ENCODE measurements around the gene SLC5A4.
"Not testable (repeated sequence)": the region's sequence is repeated elsewhere in the genome, so short reads cannot be mapped to it uniquely, and the experiment has no call there.

Gene SLC5A4

DNA sequence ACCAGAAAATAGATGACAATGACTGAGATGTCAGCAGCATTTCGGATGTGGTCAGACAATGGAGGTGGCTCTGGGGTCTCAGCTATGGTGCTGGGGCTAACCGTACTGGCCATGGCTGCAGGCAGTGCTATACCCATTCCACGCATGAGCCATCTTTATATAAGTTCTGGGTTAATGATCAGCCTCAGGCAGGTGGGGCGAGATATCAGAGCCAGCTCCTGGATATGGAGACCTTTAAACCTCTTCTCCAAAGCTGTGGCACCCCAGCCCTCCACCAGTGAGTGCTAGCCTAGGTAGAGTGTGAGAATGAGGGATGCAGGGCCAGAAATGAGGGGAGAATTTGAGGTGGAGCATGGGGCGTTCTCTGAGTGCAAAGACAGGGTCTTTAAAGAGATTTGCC is at the start of gene SLC5A4:
TSS of gene SLC5A4 (minus strand) at position 131 of the 400 bp plus-strand sequence. CDS start at position 113, 18 bp downstream.
- ATAC-seq: no peak

DNA sequence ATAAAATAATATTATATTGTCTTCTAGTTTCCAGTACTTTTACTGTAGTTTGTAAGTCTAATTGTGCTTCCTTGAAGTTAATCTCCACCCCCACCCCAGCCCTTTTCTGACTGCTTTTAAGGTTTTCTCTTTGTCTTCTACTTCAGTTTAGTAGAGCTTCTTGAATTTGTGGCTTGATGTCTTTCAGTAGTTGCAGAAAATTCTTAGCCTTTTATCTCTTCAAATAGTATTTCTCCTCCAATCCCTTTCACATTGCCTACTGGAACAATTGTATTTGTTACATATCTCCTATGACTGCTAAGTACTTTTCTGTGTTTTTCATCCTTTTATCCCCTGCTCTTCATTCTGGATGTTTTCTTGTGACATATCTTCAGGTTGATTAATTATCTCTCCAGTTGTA is 38.8 kb upstream of the SLC5A4 start:
- ATAC-seq: not testable (repeated sequence)

DNA sequence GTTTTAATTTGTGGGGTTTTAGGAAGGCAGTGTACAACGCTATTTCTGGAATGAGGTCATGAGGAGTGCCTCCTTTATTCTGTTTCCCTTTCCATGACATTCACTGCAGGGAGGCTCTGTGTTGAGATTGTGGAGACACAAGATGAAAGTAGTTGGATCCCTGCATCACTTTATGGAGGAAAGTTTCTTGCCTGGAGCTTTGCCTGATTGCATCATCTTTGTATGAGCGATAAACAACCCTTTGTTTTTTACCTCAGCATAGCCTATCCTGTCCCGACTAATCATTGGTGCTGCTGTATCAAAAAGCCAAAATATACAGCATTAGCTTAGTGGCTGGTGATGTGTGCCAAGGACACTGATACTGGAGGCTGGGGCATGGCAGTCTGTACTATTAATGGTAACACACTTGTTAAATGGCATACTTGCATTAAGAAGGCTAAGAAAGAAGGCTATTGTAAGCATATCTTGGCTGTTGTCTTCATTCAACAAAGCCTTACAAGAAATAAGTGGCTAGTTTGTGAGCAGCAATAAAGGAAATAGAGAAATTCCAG is 31.2 kb upstream of the SLC5A4 start:
- ATAC-seq: no peak

DNA sequence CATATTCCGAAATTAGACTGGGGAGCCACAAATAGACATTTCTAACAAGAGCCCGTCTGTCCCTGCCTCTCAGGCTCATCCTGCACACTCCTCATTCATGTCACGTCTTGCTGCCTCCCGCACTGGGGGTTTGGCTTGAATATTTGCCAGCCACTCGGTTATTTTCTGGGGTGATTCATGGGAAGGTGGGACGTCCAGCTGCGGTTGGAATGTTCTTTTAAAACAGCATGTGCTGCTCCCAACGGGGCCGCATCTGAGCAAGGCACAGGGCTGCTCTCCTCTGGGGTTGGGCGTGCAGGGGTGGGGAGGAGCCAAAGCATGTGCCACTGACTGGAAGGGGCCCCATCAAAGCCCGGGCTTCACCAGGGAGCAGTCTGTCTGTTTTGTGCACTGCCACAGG is 25.9 kb upstream of the SLC5A4 start:
- no peak for ATAC-seq

DNA sequence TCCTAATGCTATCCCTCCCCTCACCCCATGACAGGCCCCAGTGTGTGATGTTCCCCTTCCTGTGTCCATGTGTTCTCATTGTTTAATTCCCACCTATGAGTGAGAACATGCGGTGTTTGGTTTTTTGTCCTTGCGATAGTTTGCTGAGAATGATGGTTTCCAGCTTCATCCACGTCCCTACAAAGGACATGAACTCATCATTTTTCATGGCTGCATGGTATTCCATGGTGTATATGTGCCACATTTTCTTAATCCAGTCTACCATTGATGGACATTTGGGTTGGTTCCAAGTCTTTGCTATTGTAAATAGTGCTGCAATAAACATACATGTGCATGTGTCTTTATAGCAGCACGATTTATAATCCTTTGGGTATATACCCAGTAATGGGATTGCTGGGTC is 20.2 kb upstream of the SLC5A4 start:
- not testable (repeated sequence) for ATAC-seq

DNA sequence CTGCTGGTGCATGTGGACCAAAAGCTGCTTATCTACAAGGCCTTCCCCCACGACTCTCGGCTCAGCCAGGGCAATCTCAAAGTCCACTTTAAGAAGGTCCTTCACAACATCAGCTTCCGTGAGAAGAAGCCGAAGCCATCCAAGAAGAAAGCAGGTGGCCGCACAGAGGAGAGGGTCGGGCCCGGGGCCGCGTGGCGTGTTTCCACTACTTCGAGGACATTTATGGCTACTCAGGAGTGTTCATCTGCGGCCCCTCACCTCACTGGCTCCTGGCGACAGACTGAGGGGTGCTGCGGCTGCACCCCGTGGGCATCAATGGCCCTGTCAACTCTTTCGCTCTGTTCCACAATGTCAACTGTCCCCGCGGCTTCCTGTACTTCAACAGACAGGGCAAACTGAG is 16.2 kb upstream of the SLC5A4 start:
- ATAC-seq: no peak

DNA sequence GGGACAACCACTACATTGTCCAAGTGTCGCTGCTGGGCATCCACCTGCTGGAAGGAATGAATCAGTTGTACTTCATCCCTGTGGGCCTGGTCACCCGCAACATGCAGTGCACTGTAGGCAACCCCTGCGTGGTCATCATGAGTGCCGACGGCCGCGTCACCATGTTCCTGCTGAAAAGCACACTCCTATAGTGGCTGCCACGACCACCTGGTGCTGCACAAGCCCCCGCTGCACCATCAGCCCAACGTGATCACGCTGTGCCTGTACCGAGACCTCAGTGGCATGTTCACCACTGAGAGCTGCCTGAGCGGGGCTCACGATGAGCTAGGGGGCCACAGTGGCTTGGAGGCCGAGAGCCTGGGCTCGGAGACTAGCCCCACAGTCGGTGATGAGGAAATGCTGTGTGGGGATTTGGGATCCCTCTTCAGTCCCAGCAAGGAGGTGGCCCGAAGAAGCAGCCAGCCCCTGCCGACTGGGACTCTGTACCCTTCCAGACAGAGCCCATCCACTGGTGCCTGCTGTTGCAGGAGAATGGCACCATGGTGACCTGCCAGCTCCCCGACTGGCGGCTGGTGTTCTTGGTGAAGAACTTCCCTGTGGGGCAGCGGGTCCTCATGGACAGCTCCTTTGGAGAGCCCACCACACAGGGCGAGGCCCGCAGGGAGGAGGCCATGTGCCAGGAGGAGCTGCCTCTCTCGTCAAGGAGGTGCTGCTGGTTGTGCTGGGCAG is 15.7 kb upstream of the SLC5A4 start:
- ATAC-seq: no peak

DNA sequence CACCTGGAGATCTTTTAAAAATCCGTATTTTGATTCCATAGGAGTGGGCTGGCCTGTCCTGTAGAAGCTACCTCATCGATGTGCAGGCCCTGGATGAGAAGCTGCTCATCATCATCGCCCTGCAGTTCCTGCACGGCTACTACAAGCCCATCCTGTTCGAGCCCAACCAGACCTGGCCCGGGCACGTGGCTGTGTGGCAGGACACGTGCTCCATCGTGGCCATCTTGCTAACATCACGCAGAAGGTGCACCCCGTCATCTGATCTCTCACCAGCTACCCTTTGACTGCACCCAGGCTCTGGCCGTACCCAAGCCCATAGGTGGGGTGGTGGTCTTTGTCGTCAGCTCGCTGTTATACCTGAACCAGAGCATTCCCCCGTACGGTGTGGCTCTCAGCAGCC is 14.2 kb upstream of the SLC5A4 start:
- no peak for ATAC-seq

DNA sequence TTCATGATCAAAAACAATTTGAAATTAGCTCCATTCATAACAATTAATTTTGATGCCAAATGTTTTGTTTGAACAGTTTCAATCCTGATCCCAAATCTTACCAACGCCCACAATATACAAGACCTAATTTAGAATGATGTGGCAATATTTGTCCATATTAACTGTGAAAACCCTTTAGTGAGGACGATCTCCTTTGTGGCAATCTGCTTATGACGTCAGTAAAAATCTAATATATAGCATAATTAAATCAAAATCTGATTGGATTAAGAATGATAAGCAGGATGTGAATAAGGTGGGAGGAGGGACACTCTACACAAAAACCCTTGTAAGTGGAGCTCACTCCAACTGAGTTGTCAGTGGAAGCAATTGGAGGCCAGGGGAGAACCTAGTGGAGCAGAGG is 11.9 kb upstream of the SLC5A4 start:
- ATAC-seq: no peak

DNA sequence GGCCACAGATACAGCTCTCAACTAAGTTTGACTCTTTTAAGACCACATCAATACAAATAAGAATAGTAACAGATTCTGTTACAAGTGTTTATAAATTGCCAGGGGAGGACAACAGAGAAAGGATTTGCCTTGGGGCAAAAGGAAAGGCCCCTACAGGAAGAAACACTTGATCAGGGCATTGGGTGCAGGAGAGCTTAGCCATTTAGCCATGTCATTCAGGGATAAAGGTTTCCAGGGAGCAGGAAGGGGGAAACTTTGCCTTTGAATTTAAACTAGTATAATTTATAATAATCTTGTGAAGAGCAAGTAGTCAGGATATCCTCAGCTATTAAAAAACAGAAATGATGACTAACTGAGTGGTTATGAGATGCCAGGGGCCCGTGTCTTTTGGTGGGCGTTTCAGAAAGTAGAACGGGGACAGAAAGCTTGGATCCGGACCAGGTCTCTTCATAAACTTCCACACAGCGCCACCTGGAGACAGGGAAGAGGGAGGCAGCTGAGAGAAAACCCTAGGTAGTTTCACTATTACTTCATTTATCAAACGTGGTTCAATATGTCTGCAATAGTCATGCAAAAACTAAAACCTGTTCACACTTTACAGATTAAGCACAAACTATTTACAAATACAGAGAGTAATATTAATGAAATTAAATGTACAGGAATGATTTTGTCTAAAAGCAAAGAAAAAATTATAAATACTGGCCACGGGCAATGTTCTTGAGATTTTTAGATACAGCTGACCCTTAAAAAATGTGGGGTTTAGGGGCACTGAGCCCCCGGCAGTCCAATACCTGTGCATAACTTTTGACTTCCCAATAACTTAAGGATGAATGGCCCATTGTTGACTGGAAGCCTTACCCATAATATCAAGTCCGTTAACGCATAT is 11.0 kb upstream of the SLC5A4 start:
- ATAC-seq: peak; percentile 78 to 92

DNA sequence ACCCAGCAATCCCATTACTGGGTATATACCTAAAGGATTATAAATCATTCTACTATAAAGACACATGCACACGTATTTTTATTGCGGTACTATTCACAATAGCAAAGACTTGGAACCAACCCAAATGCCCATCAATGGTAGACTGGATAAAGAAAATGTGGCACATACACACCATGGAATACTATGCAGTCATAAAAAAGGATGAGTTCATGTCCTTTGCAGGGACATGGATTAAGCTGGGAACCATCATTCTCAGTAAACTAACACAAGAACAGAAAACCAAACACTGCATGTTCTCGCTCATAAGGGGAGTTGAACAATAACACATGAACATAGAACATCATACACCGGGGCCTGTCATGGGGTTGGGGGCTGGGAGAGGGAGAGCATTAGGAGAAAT is 8.5 kb upstream of the SLC5A4 start:
- not testable (repeated sequence) for ATAC-seq

DNA sequence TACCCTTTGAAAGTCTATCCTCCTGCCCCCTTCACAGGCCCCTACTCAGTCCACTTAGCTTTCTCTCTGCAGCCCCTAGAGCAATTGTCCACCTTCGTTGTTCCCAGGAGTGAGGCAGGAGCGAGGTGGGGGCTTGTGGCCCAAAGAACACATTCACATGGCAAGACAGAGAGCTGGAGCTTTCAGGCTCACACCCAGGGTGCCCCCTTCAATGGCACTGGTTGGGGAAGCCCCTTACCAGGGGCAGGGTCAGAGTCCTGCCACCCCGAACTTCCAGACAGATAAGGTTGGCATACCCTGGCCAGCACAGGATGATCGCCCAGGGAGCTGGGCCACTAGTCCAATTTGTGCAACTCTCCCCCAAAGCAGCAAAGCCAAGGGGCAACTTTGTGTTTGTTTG is 6.2 kb upstream of the SLC5A4 start:
- no peak for ATAC-seq

DNA sequence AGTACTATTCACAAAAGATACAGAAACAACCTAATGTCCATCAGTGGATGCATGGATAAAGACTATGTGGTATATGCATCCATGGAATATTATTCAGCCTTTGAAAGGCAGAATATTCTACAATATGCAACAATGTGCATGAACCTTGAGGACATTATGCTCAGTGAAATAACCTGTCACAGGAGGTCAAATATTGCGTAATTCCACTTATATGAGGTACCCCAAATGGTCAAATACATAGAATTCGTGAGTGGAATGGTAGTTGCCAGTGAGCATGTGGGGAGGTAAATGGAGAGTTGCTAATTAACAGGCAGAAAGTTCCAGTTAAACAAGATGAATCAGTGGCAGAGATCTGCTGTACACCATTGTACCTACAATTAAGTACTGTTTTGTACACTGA is 3.6 kb upstream of the SLC5A4 start:
- ATAC-seq: no peak

DNA sequence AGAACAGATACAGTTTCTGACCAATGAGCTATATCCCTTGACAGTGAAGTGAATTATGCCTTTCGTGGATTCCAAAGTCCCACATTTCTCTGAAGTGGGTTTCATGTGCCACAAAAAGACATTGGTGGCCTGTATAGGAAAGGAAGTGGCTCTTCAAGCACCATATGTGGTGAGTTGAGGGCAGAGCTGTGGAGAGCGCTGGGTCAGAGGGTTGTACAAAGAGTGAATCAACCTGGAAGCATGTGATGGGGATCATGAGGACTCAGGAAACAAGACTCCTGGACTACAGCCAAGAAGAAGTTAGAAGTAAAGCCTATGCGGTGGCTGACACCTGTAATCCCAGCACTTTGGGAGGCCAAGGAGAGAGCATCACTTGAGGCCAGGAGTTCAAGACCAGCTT is 579 bp upstream of the SLC5A4 start:
- ATAC-seq: no peak

DNA sequence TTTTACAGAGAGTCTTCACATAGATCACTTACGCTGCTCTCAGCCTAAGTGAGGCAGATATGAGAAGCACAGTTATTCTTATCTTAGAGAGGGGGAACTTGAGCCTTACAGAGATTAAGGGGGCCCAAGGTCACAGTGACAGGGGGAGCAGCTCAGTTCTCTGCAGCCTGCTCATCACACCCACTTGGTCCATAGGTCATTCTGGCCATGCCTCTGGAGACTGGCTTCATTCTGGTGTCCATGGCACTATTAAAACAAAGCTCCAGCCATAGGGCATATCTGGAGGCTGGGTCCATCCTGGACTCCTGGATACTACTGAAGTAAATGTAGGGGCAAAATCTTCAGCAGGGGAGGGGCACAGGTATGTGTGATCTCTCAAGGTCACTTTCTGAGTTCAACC is 5.9 kb downstream of the SLC5A4 start:
- no peak for ATAC-seq

DNA sequence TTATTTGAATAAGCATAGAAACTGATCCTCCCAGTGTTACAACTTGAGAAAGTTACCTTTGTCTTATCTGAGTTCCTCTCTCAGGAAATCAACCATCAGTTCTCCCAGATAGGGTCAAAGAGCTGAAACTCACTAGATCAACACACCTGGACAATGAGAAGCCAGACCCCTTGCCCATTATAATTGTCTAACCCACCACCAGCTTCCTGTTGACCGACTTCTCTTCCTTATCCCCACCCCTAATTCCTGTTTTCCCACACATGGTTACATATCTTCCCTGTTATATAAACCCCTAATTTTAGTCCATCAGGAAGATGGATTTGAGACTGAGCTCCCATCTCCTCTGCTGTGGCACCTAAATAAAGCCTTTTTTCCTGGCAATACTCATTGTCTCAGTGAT is 6.9 kb downstream of the SLC5A4 start:
- ATAC-seq: no peak

DNA sequence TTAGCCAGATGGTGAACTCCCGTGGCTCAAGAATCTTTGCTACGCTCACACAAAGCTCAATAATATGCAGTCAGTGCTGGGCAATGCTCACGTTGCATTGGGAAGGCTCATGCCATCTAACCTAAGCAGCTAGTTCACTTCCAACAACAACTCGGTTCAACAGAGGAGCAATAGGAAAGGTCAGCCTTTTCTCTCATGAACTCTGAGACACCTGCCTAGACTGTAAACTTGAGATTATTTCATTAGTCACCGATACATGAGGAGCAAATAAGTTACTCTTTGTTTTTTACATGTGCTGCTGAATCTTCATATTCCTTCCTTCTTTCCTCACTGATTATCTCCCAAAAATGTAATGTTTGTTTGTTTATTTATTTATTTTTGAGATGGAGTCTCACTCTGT is 9.0 kb downstream of the SLC5A4 start:
- no peak for ATAC-seq

DNA sequence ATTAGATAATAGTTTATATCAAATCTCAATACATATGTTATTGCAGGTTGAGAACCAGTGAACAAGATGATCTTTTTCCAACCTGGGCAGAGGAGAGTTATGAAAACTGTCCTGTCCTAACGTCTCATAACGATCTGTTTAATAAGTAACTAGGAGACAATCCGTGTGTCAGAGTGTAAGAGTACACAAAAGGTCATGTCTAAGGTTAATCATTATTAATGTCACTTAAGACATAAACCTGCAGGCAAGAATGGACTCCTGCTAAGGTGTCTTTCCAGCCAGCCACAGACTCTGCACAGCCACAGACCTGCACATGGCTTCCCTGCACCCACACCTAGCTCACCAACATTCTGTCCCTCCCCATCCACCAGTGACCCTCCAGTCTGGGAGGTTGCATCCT is 10.1 kb downstream of the SLC5A4 start:
- no peak for ATAC-seq

DNA sequence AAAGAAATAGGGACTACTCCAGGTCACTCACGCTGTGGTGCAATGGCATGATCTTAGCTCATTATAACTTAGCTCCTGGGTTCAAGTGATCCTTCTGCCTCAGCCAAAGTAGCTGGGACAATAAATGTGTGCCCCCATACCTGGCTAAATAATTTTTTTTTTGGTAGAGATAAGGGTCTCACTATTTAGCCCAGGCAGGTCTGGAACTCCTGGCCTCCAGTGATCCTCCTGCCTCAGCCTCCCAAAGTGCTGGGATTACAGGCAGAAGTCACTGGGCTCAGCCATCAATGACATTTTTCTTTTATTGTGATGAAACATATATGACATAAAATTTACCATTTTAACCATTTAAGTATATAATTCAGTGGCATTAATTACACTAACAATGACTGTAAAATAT is 10.6 kb downstream of the SLC5A4 start:
- no peak for ATAC-seq

DNA sequence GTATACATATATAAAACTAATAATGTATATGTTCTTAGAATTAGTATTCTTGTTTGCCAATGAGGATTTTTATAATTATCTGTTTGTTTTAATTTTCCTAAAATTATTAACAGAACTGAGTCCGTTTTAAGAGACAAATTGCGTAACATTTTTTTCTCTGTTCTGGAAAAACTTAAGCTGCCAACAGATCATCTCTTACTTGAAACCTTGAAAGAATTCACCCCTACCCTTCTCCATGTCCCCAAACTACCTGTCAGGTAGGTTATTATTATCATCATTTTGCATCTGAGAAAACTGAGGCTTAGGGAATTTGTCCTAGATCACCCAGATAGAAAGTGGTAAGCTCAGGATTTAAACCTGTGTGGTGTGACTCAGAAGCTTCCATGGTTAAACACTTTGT is 14.7 kb downstream of the SLC5A4 start:
- no peak for ATAC-seq

DNA sequence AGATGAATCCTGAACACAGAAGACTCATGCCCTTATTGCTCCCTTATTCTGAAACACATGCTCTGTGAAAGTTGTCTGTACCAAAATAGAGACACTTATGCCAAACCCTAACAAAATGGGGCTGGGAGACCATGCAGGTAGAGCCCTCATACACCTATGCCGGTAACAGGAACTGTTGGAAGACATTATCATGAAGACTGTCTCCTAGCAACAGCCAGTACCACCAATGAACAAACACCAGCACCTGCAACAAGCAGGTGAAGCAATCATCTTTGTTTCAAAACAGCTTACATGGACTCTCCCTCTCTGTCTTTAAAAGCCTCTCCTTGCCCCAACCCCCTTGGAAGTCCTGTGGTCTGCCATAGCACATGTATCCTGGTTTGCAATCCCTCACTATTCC is 17.2 kb downstream of the SLC5A4 start:
- ATAC-seq: no peak

DNA sequence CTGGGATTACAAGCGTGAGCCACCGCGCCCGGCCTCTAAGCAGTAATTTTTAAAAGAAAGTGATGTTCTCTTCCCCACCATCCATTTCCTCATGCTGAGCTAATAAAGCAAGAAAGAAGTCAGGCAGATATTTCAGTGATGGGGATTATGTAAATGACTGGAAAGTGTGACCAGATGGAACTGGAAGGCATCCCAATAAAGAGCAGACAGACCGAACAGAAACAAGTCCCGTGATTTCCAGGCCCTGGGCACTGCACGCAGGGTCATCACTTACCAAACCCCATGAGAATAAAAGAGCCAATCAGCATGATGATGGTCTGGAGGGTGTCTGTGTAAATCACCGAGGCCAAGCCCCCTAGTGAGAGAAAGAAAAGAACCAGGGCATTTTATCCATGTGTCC is 18.2 kb downstream of the SLC5A4 start:
- no peak for ATAC-seq

DNA sequence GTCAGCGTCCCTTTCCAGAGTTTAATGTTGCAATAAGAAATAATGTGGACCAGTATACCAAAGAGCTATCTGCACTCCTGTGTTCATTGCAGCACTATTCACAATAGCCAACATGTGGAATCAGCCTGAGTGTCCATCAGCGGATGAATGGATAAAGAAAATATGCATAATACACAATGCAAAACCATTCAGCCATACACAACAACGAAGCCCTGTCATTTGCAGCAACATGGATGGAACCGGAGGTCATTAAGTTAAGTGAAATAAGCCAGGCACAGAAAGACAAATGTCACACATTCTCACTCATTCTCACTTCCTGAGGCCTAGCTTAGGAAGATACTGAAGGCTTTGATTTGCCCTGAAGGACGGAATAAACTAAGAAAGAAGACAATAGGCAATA is 22.1 kb downstream of the SLC5A4 start:
- no peak for ATAC-seq

Measured in activated CD4-positive, CD25-positive, alpha-beta regulatory T cell treated with anti-CD3 and anti-CD28 coated beads, Interleukin-2, amount 50 U/mL, for 24 hours (primary cell).